ENCODE measurements around the gene SPATA16.

DNA sequence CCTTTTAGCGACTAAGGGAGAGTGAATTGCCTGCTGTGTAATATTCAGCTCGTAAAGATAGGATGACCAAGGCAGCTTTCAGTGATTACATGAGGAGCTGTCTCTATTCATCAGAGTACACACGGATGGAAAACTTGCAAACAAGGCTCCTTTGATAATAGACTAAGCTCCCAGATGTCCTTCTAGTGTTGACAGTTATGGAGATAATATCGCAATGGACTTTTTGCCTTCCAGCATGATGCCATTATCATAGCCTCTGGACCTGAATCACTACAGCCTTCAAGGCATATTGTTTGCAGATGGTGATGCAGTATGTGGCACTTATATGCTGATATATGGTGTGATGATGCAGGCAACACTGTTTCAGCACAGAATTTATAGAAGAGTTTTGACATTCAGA is 296.6 kb downstream of the SPATA16 start:
- TF ChIP-seq, protein P1, sequence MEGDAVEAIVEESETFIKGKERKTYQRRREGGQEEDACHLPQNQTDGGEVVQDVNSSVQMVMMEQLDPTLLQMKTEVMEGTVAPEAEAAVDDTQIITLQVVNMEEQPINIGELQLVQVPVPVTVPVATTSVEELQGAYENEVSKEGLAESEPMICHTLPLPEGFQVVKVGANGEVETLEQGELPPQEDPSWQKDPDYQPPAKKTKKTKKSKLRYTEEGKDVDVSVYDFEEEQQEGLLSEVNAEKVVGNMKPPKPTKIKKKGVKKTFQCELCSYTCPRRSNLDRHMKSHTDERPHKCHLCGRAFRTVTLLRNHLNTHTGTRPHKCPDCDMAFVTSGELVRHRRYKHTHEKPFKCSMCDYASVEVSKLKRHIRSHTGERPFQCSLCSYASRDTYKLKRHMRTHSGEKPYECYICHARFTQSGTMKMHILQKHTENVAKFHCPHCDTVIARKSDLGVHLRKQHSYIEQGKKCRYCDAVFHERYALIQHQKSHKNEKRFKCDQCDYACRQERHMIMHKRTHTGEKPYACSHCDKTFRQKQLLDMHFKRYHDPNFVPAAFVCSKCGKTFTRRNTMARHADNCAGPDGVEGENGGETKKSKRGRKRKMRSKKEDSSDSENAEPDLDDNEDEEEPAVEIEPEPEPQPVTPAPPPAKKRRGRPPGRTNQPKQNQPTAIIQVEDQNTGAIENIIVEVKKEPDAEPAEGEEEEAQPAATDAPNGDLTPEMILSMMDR (IDR thresholded peaks at IDR 0.05) = no peak
- no peak for TF ChIP-seq POLR2A (IDR thresholded peaks at IDR 0.05)

All from thyroid gland (tissue), 4 donors.